ENCODE data around the gene ABCA5. TPM values are rescaled to one million over a fixed set of nuclear protein-coding genes. Genes with fewer than 3 reads are reported as not detected.

The ABCA5 gene
- total and polyA plus RNA-seq, 2 donors (not counting 1 experiment from before 2014, with no cell fraction given), result 9.8 to 37.2 TPM

DNA sequence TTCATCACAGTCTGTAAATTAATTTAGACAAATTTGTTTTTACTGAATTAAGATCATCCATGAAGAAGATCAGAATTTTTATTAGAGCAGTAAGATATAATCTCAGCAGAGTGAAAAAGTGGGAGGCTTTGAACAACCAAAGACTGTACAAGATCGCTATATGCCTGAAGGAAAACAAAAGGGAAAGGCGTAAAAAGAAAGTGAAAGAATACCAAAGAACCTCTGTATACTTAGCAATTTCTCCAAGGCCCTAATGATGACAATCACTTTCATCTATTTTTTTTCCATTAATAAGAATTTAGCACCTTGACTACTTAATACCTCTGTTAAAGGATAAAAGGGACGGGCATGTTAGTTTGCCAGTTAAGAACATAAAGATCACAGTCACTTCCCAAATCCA is 59.7 kb downstream of the ABCA5 start:
- Histone ChIP-seq H4K20me1 (ENCODE audit: control insufficient read depth, insufficient read depth, low read length, poor library complexity, severe bottlenecking) (no peaks in the 10 kb centered on the region), H2AFZ (ENCODE audit: insufficient read depth, low read depth, low read length, poor library complexity, severe bottlenecking) (no peak overlapping the region), H3K79me2 (ENCODE audit: control insufficient read depth, insufficient read depth, low read length) (no peaks in the 10 kb centered on the region), H3K4me2 (replicated peaks; ENCODE audit: low read depth, low read length, poor library complexity, severe bottlenecking) (no peak overlapping the region), H3K36me3 (replicated peaks in 1 of 2; ENCODE audit: control extremely low read depth in 1 of 2, control insufficient read depth in 1 of 2, extremely low read depth in 1 of 2, insufficient read depth in 2 of 2, low read length in 1 of 2) (no peaks in the 10 kb centered on the region), H3K27me3 (replicated peaks in 1 of 4; ENCODE audit: control extremely low read depth in 1 of 4, control insufficient read depth in 3 of 4, insufficient read depth in 4 of 4, low read length in 3 of 4) (no peaks in the 10 kb centered on the region), H3K4me1 (ENCODE audit: control insufficient read depth in 2 of 2, insufficient read depth in 2 of 2, low read length in 2 of 2) (no peaks in the 10 kb centered on the region), H3K9me3 (ENCODE audit: control extremely low read depth in 1 of 3, control insufficient read depth in 2 of 3, insufficient read depth in 1 of 3, low read length in 2 of 3) (no peaks in the 10 kb centered on the region), H3K4me3 (ENCODE audit: control extremely low read depth in 1 of 5, extremely low read depth in 1 of 5, insufficient read depth in 1 of 5, low read depth in 2 of 5, low read length in 4 of 5) (no peak overlapping the region), H3K9ac (ENCODE audit: low read length) (no peak overlapping the region), H3K27ac (ENCODE audit: low read length in 2 of 2) (no peak overlapping the region)
- Mint-ChIP-seq H3K9me3 (ENCODE audit: insufficient read depth) (peaks cover 2% of the 10 kb centered on the region), H3K27ac (no peak overlapping the region), H3K27me3 (no peaks in the 10 kb centered on the region), H3K4me1 (no peaks in the 10 kb centered on the region), H3K4me3 (no peak overlapping the region)
- ChIA-PET POLR2A (no interaction called here), CTCF (interaction anchor here (0.6 kb wide), 1 partner anchor 495 kb away, joined by 3 read pairs; no protein-coding TSS in a partner anchor)
- DNase-seq, result no peak
- no peak for ATAC-seq (ENCODE audit: low read depth)
- WGBS (ENCODE audit: insufficient coverage), result no CpG with 5 or more reads among the region's 3 CpGs
- intact Hi-C loops (cut with micrococcal nuclease), result loop anchor here (5.0 kb wide), 1 partner anchor 35 kb away; no protein-coding TSS in a partner anchor
- TF ChIP-seq, protein P1, sequence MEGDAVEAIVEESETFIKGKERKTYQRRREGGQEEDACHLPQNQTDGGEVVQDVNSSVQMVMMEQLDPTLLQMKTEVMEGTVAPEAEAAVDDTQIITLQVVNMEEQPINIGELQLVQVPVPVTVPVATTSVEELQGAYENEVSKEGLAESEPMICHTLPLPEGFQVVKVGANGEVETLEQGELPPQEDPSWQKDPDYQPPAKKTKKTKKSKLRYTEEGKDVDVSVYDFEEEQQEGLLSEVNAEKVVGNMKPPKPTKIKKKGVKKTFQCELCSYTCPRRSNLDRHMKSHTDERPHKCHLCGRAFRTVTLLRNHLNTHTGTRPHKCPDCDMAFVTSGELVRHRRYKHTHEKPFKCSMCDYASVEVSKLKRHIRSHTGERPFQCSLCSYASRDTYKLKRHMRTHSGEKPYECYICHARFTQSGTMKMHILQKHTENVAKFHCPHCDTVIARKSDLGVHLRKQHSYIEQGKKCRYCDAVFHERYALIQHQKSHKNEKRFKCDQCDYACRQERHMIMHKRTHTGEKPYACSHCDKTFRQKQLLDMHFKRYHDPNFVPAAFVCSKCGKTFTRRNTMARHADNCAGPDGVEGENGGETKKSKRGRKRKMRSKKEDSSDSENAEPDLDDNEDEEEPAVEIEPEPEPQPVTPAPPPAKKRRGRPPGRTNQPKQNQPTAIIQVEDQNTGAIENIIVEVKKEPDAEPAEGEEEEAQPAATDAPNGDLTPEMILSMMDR (IDR thresholded peaks at IDR 0.05), result no peak
- no peak for TF ChIP-seq EZH2 (IDR thresholded peaks at IDR 0.05; ENCODE audit: borderline replicate concordance, insufficient read depth, low read depth, low read length, poor library complexity, severe bottlenecking)

DNA sequence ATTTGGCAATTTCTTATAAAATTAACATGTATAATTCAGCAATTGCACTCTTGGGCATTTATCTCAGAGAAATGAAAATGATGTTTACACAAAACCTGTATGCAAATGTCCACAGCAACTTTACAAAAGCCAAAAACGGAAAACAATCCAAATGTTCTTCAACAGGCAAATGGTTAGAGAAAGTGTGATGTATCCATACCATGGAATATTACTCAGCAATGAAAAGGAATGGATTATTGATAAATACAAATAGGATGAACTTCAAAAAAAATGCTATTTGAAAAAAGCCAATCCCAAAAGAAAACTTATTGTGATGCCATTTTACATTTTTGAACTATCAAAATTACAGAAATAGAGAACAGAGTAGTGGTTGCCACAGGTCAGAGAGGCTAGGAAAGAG is 61.1 kb downstream of the ABCA5 start:
- Histone ChIP-seq H3K4me1 (ENCODE audit: control insufficient read depth in 2 of 2, insufficient read depth in 2 of 2, low read length in 2 of 2) (no peaks in the 10 kb centered on the region), H4K20me1 (ENCODE audit: control insufficient read depth, insufficient read depth, low read length, poor library complexity, severe bottlenecking) (no peaks in the 10 kb centered on the region), H3K36me3 (replicated peaks in 1 of 2; ENCODE audit: control extremely low read depth in 1 of 2, control insufficient read depth in 1 of 2, extremely low read depth in 1 of 2, insufficient read depth in 2 of 2, low read length in 1 of 2) (no peaks in the 10 kb centered on the region), H3K27me3 (replicated peaks in 1 of 4; ENCODE audit: control extremely low read depth in 1 of 4, control insufficient read depth in 3 of 4, insufficient read depth in 4 of 4, low read length in 3 of 4) (no peaks in the 10 kb centered on the region), H3K4me2 (replicated peaks; ENCODE audit: low read depth, low read length, poor library complexity, severe bottlenecking) (no peak overlapping the region), H2AFZ (ENCODE audit: insufficient read depth, low read depth, low read length, poor library complexity, severe bottlenecking) (no peak overlapping the region), H3K27ac (ENCODE audit: low read length in 2 of 2) (no peak overlapping the region), H3K9me3 (ENCODE audit: control extremely low read depth in 1 of 3, control insufficient read depth in 2 of 3, insufficient read depth in 1 of 3, low read length in 2 of 3) (no peaks in the 10 kb centered on the region), H3K79me2 (ENCODE audit: control insufficient read depth, insufficient read depth, low read length) (no peaks in the 10 kb centered on the region), H3K9ac (ENCODE audit: low read length) (no peak overlapping the region), H3K4me3 (ENCODE audit: control extremely low read depth in 1 of 5, extremely low read depth in 1 of 5, insufficient read depth in 1 of 5, low read depth in 2 of 5, low read length in 4 of 5) (no peak overlapping the region)
- ChIA-PET CTCF (no interaction called here), POLR2A (no interaction called here)
- ATAC-seq (ENCODE audit: low read depth) (no peak), DNase-seq (no peak)
- Mint-ChIP-seq H3K4me3 (no peak overlapping the region), H3K27ac (no peak overlapping the region), H3K27me3 (no peaks in the 10 kb centered on the region), H3K4me1 (no peaks in the 10 kb centered on the region), H3K9me3 (ENCODE audit: insufficient read depth) (peaks cover 2% of the 10 kb centered on the region)
- intact Hi-C loops (cut with micrococcal nuclease), result loop anchor here (5.0 kb wide), 1 partner anchor 36 kb away; no protein-coding TSS in a partner anchor
- no peak for TF ChIP-seq EZH2 (IDR thresholded peaks at IDR 0.05; ENCODE audit: borderline replicate concordance, insufficient read depth, low read depth, low read length, poor library complexity, severe bottlenecking)
- TF ChIP-seq, protein P1 (IDR thresholded peaks at IDR 0.05), result no peak
- WGBS (ENCODE audit: insufficient coverage), result no CpG with 5 or more reads among the region's 1 CpG
